ENCODE measurements around the gene RNF152. TPM values are rescaled to one million over a fixed set of nuclear protein-coding genes. Genes with fewer than 3 reads are reported as not detected.

RNF152 gene
- total RNA-seq, 1 donor from 2014 or later: 0.58 TPM

- no peak overlapping the region for H3K4me3 ChIP-seq (ENCODE audit: low read depth, low read length)
- no peak for DNase-seq (ENCODE audit: low read depth)
- no peak for TF ChIP-seq CTCF (conservative IDR thresholded peaks at IDR 0.05; ENCODE audit: low read depth, low read length)
These were observed 54.3 kb downstream of the RNF152 start for GRCh38 chr18:61838521-61838920.

- no peak for DNase-seq (ENCODE audit: low read depth)
- H3K4me3 ChIP-seq (ENCODE audit: low read depth, low read length): no peak overlapping the region
These were observed 58.8 kb downstream of the RNF152 start for GRCh38 chr18:61833978-61834377.

GRCh38 chr18:61833387-61833786 lies 59.4 kb downstream of the RNF152 start:
- H3K4me3 ChIP-seq (ENCODE audit: low read depth, low read length): no peak overlapping the region
- DNase-seq (ENCODE audit: low read depth): no peak
- TF ChIP-seq CTCF (conservative IDR thresholded peaks at IDR 0.05; ENCODE audit: low read depth, low read length): no peak

More at GRCh38 chr18:61833978-61834377, 58.8 kb downstream of the RNF152 start:
- TF ChIP-seq CTCF (conservative IDR thresholded peaks at IDR 0.05; ENCODE audit: low read depth, low read length): no peak

- no peak for TF ChIP-seq CTCF (conservative IDR thresholded peaks at IDR 0.05; ENCODE audit: low read depth, low read length)
- DNase-seq (ENCODE audit: low read depth): no peak
- no peak overlapping the region for H3K4me3 ChIP-seq (ENCODE audit: low read depth, low read length)
These were observed 59.9 kb downstream of the RNF152 start for GRCh38 chr18:61832858-61833257.

- no peak overlapping the region for H3K4me3 ChIP-seq (ENCODE audit: low read depth, low read length)
- no peak for DNase-seq (ENCODE audit: low read depth)
- no peak for TF ChIP-seq CTCF (conservative IDR thresholded peaks at IDR 0.05; ENCODE audit: low read depth, low read length)
These were observed 61.7 kb downstream of the RNF152 start for GRCh38 chr18:61831071-61831470.

- TF ChIP-seq CTCF (conservative IDR thresholded peaks at IDR 0.05; ENCODE audit: low read depth, low read length): no peak
- DNase-seq (ENCODE audit: low read depth): no peak
These were observed 63.7 kb downstream of the RNF152 start for GRCh38 chr18:61829108-61829507.

GRCh38 chr18:61827591-61827990 lies 65.2 kb downstream of the RNF152 start:
- no peak for DNase-seq (ENCODE audit: low read depth)
- H3K4me3 ChIP-seq (ENCODE audit: low read depth, low read length): no peak overlapping the region
- TF ChIP-seq CTCF (conservative IDR thresholded peaks at IDR 0.05; ENCODE audit: low read depth, low read length): no peak

More at GRCh38 chr18:61829108-61829507, 63.7 kb downstream of the RNF152 start:
- no peak overlapping the region for H3K4me3 ChIP-seq (ENCODE audit: low read depth, low read length)

All from epithelial cell of proximal tubule (primary cell).